DMS53 (cell line): Measurements from ENCODE around the gene FOXK1.
A peak's percentile ranks its signal among the peaks of the same experiment; 100 is the strongest.
"Not testable (repeated sequence)": the region's sequence is repeated elsewhere in the genome, so short reads cannot be mapped to it uniquely, and the experiment has no call there.

Experiments used
- DNase-seq: peaks from one replicate; lab custom pipeline; 2025; lab: John Stamatoyannopoulos, UW

Gene FOXK1

GRCh38 chr7:4681886-4682620 lies at the start of gene FOXK1:
Gene FOXK1, plus strand, starts transcription at chr7:4682295. Its CDS starts 14 bp downstream, at chr7:4682309.
- DNase-seq, result peak; percentile 85

- peak; percentile 46 for DNase-seq
These were observed 49.1 kb upstream of the FOXK1 start for GRCh38 chr7:4633012-4633411.

DNA sequence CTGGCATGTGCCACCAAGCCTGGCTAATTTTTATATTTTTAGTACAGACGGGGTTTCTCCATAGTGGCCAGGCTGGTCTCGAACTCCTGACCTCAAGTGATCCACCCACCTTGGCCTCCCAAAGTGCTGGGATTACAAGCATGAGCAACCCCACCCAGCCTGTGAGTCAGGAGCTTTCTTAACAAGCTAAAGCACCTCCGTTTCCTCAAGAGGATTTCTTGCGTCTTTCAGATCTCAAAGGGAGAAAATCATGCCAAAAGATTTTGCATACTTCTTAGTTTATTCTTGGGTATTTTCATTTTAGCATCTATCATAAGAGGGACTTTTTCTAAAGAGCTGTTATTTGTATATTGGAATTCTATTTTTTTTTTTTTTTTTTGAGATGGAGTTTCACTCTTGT lies 47.9 kb upstream of the FOXK1 start:
- no peak for DNase-seq

DNA sequence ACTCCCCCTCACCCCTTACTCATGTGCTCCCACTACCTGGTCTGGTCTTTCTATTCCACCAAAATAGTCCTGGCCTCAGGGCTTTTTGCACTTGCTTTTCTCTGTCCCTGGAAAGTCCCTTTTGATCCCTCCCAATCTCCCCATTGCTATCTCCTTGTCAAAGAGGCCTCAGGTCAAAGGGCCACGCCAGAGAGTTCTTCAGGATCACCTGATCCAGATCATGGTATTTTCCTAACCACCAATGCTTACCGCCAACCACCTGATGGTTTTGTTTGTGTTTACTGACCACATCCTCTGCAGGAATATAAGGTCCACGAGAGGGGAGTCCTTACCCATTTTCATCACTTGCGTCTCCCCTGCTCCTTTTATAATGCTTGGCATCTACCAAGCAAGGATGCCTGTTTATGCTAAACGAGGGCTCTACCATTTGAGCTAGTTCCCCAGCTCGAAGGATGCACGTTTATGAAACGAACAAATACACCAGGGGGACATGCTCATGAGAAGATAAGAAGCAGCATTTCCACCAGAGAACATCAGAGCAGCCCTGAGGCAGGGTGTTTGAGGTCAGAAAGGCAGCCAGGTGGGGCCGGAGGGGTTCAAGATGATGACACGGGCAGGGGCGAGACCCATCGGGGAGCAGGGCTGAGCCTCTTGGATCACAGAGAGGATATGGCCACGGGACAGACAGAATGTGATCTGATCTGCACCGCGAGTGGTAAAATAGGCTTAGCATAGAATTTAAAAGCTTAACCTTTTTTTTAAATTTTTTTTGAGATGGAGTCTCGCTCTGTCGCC lies 43.1 kb upstream of the FOXK1 start:
- DNase-seq, result no peak

DNA sequence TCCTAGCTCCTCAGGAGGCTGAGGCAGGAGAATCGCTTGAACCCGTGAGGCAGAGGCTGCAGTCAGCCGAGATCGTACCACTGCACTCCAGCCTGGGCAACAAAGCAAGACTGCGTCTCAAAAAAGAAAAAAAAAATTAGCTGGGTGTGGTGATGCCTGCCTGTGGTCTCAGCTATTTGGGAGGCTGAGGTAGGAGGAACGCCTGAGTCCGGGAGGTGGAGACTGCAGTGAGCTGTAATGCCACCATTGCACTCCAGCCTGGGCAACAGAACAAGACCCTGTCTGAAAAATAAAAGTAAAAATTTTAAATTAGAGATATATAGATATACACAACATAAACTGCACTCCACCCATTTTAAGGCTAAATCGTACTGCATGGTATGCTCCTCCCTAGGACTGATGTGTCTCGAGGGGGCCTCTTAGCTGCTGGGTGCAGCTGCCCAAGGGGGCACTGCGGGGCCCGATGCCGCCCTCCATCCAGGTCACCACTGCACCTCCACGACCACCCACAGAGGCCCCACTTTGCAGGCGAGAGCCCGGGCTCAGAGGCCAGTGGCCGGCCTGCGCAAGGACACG lies 40.9 kb upstream of the FOXK1 start:
- DNase-seq, result no peak

- DNase-seq, result peak; percentile 95
These were observed 40.2 kb upstream of the FOXK1 start for GRCh38 chr7:4641667-4642467.

DNA sequence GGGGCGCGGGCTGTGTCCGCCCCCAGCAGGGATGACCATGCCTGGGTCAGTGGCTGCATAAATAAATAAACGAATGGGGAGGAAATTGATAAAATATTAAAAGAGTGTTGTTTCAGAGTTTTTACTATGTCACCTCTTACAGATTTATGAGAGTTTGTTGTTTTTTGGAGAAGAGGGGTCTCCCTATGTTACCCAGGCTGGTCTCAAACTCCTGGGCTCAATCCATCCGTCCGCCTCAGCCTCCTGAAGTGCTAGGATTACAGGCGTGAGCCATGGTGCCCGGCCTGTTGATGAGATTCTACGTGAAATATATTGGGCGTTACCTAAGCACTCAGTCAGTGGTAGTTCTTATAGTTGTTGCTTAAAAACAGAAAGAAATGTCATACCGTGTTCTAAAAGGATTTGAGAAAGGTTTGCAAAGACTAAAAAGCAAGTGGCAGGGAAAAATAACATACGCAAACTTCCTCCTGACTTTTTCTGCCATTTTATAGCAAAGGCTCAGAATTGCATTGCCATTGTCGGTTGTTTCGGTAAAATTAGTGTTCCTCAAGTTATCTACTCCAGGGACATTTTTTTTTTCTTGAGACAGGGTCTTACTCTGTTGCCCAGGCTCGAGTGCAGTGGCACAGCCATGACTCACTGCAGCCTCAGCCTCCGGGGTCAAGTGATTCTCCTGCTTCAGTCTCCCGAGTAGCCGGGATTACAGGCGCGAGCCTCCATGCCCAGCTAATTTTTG lies 39.5 kb upstream of the FOXK1 start:
- DNase-seq, result no peak

GRCh38 chr7:4643204-4643471 lies 39.0 kb upstream of the FOXK1 start:
- DNase-seq, result not testable (repeated sequence)

- no peak for DNase-seq
These were observed 36.8 kb upstream of the FOXK1 start for GRCh38 chr7:4645246-4645645.

GRCh38 chr7:4648111-4648510 lies 34.0 kb upstream of the FOXK1 start:
- no peak for DNase-seq

GRCh38 chr7:4650433-4651047 lies 31.6 kb upstream of the FOXK1 start:
- no peak for DNase-seq

DNA sequence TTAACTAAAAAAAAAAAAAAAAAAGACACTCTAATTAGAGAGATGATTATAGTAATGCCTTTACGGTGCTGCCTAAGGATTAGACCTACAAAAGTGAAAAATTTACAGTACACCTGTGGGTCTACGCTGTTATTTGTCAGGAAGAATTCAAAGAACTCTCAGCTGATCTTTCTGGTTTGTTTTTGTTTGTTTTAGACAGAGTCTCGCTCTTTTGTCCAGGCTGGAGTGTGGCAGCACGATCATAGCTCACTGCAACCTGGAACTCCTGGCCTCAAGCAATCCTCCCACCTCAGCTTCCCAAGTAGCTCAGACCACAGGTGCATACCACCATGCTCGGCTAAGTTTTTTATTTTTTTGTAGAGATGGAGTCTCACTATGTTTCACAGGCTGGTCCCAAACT lies 28.3 kb upstream of the FOXK1 start:
- DNase-seq, result no peak

- DNase-seq, result no peak
These were observed 26.8 kb upstream of the FOXK1 start for GRCh38 chr7:4655311-4655710.

GRCh38 chr7:4655896-4656295 lies 26.2 kb upstream of the FOXK1 start:
- DNase-seq, result no peak

GRCh38 chr7:4657640-4658417 lies 24.3 kb upstream of the FOXK1 start:
- DNase-seq, result no peak

GRCh38 chr7:4659551-4660286 lies 22.4 kb upstream of the FOXK1 start:
- peak; percentile 47 for DNase-seq

GRCh38 chr7:4661871-4662270 lies 20.2 kb upstream of the FOXK1 start:
- no peak for DNase-seq

GRCh38 chr7:4663239-4664018 lies 18.7 kb upstream of the FOXK1 start:
- DNase-seq, result no peak

DNA sequence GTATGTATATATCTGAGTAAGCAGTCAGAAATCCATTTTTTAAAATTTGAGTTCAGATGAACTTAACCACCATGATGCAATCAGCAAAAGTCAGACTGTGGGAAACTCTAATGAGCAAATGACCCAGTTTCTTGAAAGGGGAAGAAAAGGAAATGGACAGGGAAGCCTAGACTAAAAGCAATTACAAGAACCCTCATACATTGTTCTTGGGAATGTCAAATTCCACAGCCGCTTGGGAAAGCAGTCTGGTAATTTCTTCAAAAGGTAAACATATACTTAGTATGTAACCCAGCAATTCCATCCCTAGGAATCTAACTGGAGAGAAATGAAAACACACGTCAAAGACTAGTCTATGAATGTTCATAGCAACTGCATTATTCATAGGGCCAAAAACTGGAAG lies 16.4 kb upstream of the FOXK1 start:
- no peak for DNase-seq
